ENCODE data around the gene POGZ.

Gene POGZ

GRCh38 chr1:151372058-151372934 lies 87.0 kb downstream of the POGZ start, which contains the start of gene SELENBP1:
Gene SELENBP1, minus strand, starts transcription at chr1:151372705. Its CDS starts 64 bp downstream, at chr1:151372641.
- Histone ChIP-seq H3K27ac (ENCODE audit: low read length) (peak within 1 kb of the TSS; percentile 89), H3K9me3 (ENCODE audit: control insufficient read depth in 2 of 2, low read length in 2 of 2) (no peaks in the 10 kb centered on the region), H3K36me3 (ENCODE audit: control insufficient read depth in 2 of 2, insufficient read depth in 2 of 2, low read length in 2 of 2) (peaks cover 12 to 15% of the 10 kb centered on the region in 2 donors), H3K4me3 (ENCODE audit: low read length in 2 of 2) (peak within 1 kb of the TSS; percentile 54 to 80), H3K9ac (ENCODE audit: low read length in 2 of 2) (peak within 1 kb of the TSS; percentile 40 to 73), H3K27me3 (ENCODE audit: control insufficient read depth in 1 of 2, insufficient read depth in 2 of 2, low read length in 2 of 2) (no peaks in the 10 kb centered on the region), H3K4me1 (ENCODE audit: control insufficient read depth, insufficient read depth, low read length) (peaks cover 34% of the 10 kb centered on the region)

GRCh38 chr1:151371370-151372057 lies 87.8 kb downstream of the POGZ start:
- Histone ChIP-seq H3K27me3 (ENCODE audit: control insufficient read depth in 1 of 2, insufficient read depth in 2 of 2, low read length in 2 of 2) (no peaks in the 10 kb centered on the region), H3K4me3 (ENCODE audit: low read length in 2 of 2) (peak overlapping the region; percentile 54 to 80), H3K36me3 (ENCODE audit: control insufficient read depth in 2 of 2, insufficient read depth in 2 of 2, low read length in 2 of 2) (peaks cover 12 to 18% of the 10 kb centered on the region in 2 donors), H3K4me1 (ENCODE audit: control insufficient read depth, insufficient read depth, low read length) (peaks cover 34% of the 10 kb centered on the region), H3K27ac (ENCODE audit: low read length) (peak overlapping the region; percentile 89), H3K9ac (ENCODE audit: low read length in 2 of 2) (peak overlapping the region; percentile 40 to 73), H3K9me3 (ENCODE audit: control insufficient read depth in 2 of 2, low read length in 2 of 2) (no peaks in the 10 kb centered on the region)

- Histone ChIP-seq H3K4me1 (ENCODE audit: control insufficient read depth, insufficient read depth, low read length) (peaks cover 34% of the 10 kb centered on the region), H3K27ac (ENCODE audit: low read length) (peak overlapping the region; percentile 89), H3K4me3 (ENCODE audit: low read length in 2 of 2) (peak overlapping the region in 1 of 2 donors; percentile 55), H3K36me3 (ENCODE audit: control insufficient read depth in 2 of 2, insufficient read depth in 2 of 2, low read length in 2 of 2) (peaks cover 21 to 30% of the 10 kb centered on the region in 2 donors), H3K9ac (ENCODE audit: low read length in 2 of 2) (no peak overlapping the region), H3K27me3 (ENCODE audit: control insufficient read depth in 1 of 2, insufficient read depth in 2 of 2, low read length in 2 of 2) (no peaks in the 10 kb centered on the region), H3K9me3 (ENCODE audit: control insufficient read depth in 2 of 2, low read length in 2 of 2) (no peaks in the 10 kb centered on the region)
Measured at GRCh38 chr1:151370211-151370911, 88.9 kb downstream of the POGZ start.

- H3K27me3 ChIP-seq (ENCODE audit: control insufficient read depth in 1 of 2, insufficient read depth in 2 of 2, low read length in 2 of 2): no peaks in the 10 kb centered on the region
- peak overlapping the region in 1 of 2 donors; percentile 29 for H3K4me3 ChIP-seq (ENCODE audit: low read length in 2 of 2)
- peak overlapping the region; percentile 89 for H3K27ac ChIP-seq (ENCODE audit: low read length)
- H3K9ac ChIP-seq (ENCODE audit: low read length in 2 of 2): no peak overlapping the region
- H3K9me3 ChIP-seq (ENCODE audit: control insufficient read depth in 2 of 2, low read length in 2 of 2): no peaks in the 10 kb centered on the region
- H3K36me3 ChIP-seq (ENCODE audit: control insufficient read depth in 2 of 2, insufficient read depth in 2 of 2, low read length in 2 of 2): peaks cover 28 to 36% of the 10 kb centered on the region in 2 donors
- peaks cover 34% of the 10 kb centered on the region for H3K4me1 ChIP-seq (ENCODE audit: control insufficient read depth, insufficient read depth, low read length)
Measured at GRCh38 chr1:151369621-151370048, 89.7 kb downstream of the POGZ start.

GRCh38 chr1:151369302-151369610 lies 90.0 kb downstream of the POGZ start:
- Histone ChIP-seq H3K9me3 (ENCODE audit: control insufficient read depth in 2 of 2, low read length in 2 of 2) (no peaks in the 10 kb centered on the region), H3K27ac (ENCODE audit: low read length) (no peak overlapping the region), H3K4me1 (ENCODE audit: control insufficient read depth, insufficient read depth, low read length) (peaks cover 34% of the 10 kb centered on the region), H3K27me3 (ENCODE audit: control insufficient read depth in 1 of 2, insufficient read depth in 2 of 2, low read length in 2 of 2) (no peaks in the 10 kb centered on the region), H3K4me3 (ENCODE audit: low read length in 2 of 2) (no peak overlapping the region), H3K36me3 (ENCODE audit: control insufficient read depth in 2 of 2, insufficient read depth in 2 of 2, low read length in 2 of 2) (peaks cover 32 to 36% of the 10 kb centered on the region in 2 donors), H3K9ac (ENCODE audit: low read length in 2 of 2) (no peak overlapping the region)

GRCh38 chr1:151368393-151369301 lies 90.6 kb downstream of the POGZ start:
- Histone ChIP-seq H3K9ac (ENCODE audit: low read length in 2 of 2) (no peak overlapping the region), H3K27ac (ENCODE audit: low read length) (no peak overlapping the region), H3K27me3 (ENCODE audit: control insufficient read depth in 1 of 2, insufficient read depth in 2 of 2, low read length in 2 of 2) (no peaks in the 10 kb centered on the region), H3K4me1 (ENCODE audit: control insufficient read depth, insufficient read depth, low read length) (peaks cover 34% of the 10 kb centered on the region), H3K9me3 (ENCODE audit: control insufficient read depth in 2 of 2, low read length in 2 of 2) (no peaks in the 10 kb centered on the region), H3K36me3 (ENCODE audit: control insufficient read depth in 2 of 2, insufficient read depth in 2 of 2, low read length in 2 of 2) (peaks cover 35 to 36% of the 10 kb centered on the region in 2 donors), H3K4me3 (ENCODE audit: low read length in 2 of 2) (no peak overlapping the region)

- H3K4me3 ChIP-seq (ENCODE audit: low read length in 2 of 2): no peak overlapping the region
- H3K27ac ChIP-seq (ENCODE audit: low read length): no peak overlapping the region
- peaks cover 31% of the 10 kb centered on the region for H3K4me1 ChIP-seq (ENCODE audit: control insufficient read depth, insufficient read depth, low read length)
- H3K9me3 ChIP-seq (ENCODE audit: control insufficient read depth in 2 of 2, low read length in 2 of 2): no peaks in the 10 kb centered on the region
- no peak overlapping the region for H3K9ac ChIP-seq (ENCODE audit: low read length in 2 of 2)
- H3K27me3 ChIP-seq (ENCODE audit: control insufficient read depth in 1 of 2, insufficient read depth in 2 of 2, low read length in 2 of 2): no peaks in the 10 kb centered on the region
- H3K36me3 ChIP-seq (ENCODE audit: control insufficient read depth in 2 of 2, insufficient read depth in 2 of 2, low read length in 2 of 2): peaks cover 35 to 36% of the 10 kb centered on the region in 2 donors
Measured at GRCh38 chr1:151367658-151368392, 91.5 kb downstream of the POGZ start.

- peaks cover 6% of the 10 kb centered on the region for H3K4me1 ChIP-seq (ENCODE audit: control insufficient read depth, insufficient read depth, low read length)
- H3K4me3 ChIP-seq (ENCODE audit: low read length in 2 of 2): no peak overlapping the region
- no peak overlapping the region for H3K9ac ChIP-seq (ENCODE audit: low read length in 2 of 2)
- H3K27me3 ChIP-seq (ENCODE audit: control insufficient read depth in 1 of 2, insufficient read depth in 2 of 2, low read length in 2 of 2): no peaks in the 10 kb centered on the region
- H3K27ac ChIP-seq (ENCODE audit: low read length): no peak overlapping the region
- H3K9me3 ChIP-seq (ENCODE audit: control insufficient read depth in 2 of 2, low read length in 2 of 2): peaks cover 0 to 5% of the 10 kb centered on the region in 2 donors
- H3K36me3 ChIP-seq (ENCODE audit: control insufficient read depth in 2 of 2, insufficient read depth in 2 of 2, low read length in 2 of 2): peaks cover 35 to 41% of the 10 kb centered on the region in 2 donors
Measured at GRCh38 chr1:151364996-151365395, 94.3 kb downstream of the POGZ start.

GRCh38 chr1:151362308-151363155 lies 96.8 kb downstream of the POGZ start:
- Histone ChIP-seq H3K4me1 (ENCODE audit: control insufficient read depth, insufficient read depth, low read length) (no peaks in the 10 kb centered on the region), H3K36me3 (ENCODE audit: control insufficient read depth in 2 of 2, insufficient read depth in 2 of 2, low read length in 2 of 2) (peaks cover 24 to 28% of the 10 kb centered on the region in 2 donors), H3K27ac (ENCODE audit: low read length) (no peak overlapping the region), H3K27me3 (ENCODE audit: control insufficient read depth in 1 of 2, insufficient read depth in 2 of 2, low read length in 2 of 2) (no peaks in the 10 kb centered on the region), H3K9me3 (ENCODE audit: control insufficient read depth in 2 of 2, low read length in 2 of 2) (peaks cover 0 to 5% of the 10 kb centered on the region in 2 donors), H3K4me3 (ENCODE audit: low read length in 2 of 2) (no peak overlapping the region), H3K9ac (ENCODE audit: low read length in 2 of 2) (no peak overlapping the region)
